NB4 (cell line): ENCODE results near the gene HYAL1.
A peak's percentile ranks its signal among the peaks of the same experiment; 100 is the strongest.

Source experiments
- DNase-seq: peaks from one replicate; pipeline ENCODE4 v3.0.0; 2010; ENCODE audit warnings: low read depth
- H3K4me3 ChIP-seq: one replicate; pipeline ENCODE4 v1.5.1; 2011; ENCODE audit warnings: mild to moderate bottlenecking, low read depth, low read length, moderate library complexity
- CTCF ChIP-seq: IDR thresholded peaks from one replicate; pipeline ENCODE4 v1.5.1; 2012; ENCODE audit warnings: low read depth, low read length
- MAX ChIP-seq: IDR thresholded peaks from 2 replicates; pipeline ENCODE4 v1.6.1; 2011; ENCODE audit warnings: low read depth, low read length
- MYC ChIP-seq: IDR thresholded peaks from 2 replicates; pipeline ENCODE4 v1.6.1; 2011; ENCODE audit warnings: low read depth, low read length
- POLR2A ChIP-seq: IDR thresholded peaks from 2 replicates; pipeline ENCODE4 v1.6.1; 2011; ENCODE audit warnings: mild to moderate bottlenecking; ENCODE audit not compliant: insufficient read length; ENCODE audit errors: extremely low read depth

The HYAL1 gene

GRCh38 chr3:50337175-50337861 is 33.9 kb upstream of the HYAL1 start:
- DNase-seq: peak; percentile 99
- peak overlapping the region; percentile 99 for H3K4me3 ChIP-seq
- TF ChIP-seq MAX (peak; percentile 82), MYC (peak; percentile 65), CTCF (no peak), POLR2A (peak; percentile 79)

GRCh38 chr3:50336452-50337174 is 33.2 kb upstream of the HYAL1 start:
- H3K4me3 ChIP-seq: peak overlapping the region; percentile 95
- no peak for DNase-seq
- TF ChIP-seq MYC (no peak), MAX (no peak)

- TF ChIP-seq MAX (no peak), MYC (no peak), POLR2A (no peak), CTCF (no peak)
- no peak for DNase-seq
- H3K4me3 ChIP-seq: peak overlapping the region; percentile 21
Measured at GRCh38 chr3:50334339-50335075, 31.1 kb upstream of the HYAL1 start.

- no peak for TF ChIP-seq POLR2A
- no peak for TF ChIP-seq MYC
- no peak for TF ChIP-seq CTCF
- TF ChIP-seq MAX: no peak
- H3K4me3 ChIP-seq: peak overlapping the region; percentile 3
- no peak for DNase-seq
Measured at GRCh38 chr3:50333744-50334328, 30.5 kb upstream of the HYAL1 start.

- no peak for DNase-seq
- no peak overlapping the region for H3K4me3 ChIP-seq
- TF ChIP-seq MAX (no peak), CTCF (no peak), POLR2A (no peak), MYC (no peak)
Measured at GRCh38 chr3:50331364-50331907, 28.1 kb upstream of the HYAL1 start.
